SHP77 (cell line): ENCODE results near the gene CACNA2D3.
"Not testable (repeated sequence)": the region's sequence is repeated elsewhere in the genome, so short reads cannot be mapped to it uniquely, and the experiment has no call there.

Experiments
- DNase-seq, 2 experiments: peaks; one replicate each; lab custom pipeline; 2025; lab: John Stamatoyannopoulos, UW

CACNA2D3 gene

DNA sequence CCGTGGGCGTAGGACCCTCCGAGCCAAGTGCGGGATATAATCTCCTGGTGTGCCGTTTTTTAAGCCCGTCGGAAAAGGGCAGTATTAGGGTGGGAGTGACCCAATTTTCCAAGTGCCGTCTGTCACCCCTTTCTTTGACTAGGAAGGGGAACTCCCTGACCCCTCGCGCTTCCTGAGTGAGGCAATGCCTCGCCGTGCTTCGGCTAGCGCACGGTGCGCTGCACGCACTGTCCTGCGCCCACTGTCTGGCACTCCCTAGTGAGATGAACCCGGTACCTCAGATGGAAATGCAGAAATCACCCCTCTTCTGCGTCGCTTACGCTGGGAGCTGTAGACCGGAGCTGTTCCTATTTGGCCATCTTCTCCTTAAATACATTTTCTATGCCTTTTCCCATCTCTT, 342.2 kb downstream of the CACNA2D3 start:
- DNase-seq, result not testable (repeated sequence)

DNA sequence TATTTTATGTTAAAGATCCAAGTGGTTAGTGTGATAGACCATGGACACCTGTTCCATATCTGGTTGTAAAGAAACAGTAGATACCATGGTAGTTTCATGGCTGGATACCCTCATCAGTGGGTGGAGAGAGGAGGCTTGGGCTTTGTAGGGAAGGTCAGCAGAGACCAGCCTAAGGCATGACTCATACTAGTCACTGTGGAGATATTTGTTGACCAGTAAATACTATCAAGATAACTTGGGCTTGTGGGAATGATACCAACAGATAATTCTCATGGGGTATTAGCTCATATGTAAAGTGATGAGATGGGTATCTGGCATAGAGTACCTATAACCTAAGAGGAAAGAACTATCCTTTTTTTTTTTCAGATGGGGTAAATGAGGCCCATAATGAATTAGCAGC, 354.5 kb downstream of the CACNA2D3 start:
- DNase-seq, result no peak

DNA sequence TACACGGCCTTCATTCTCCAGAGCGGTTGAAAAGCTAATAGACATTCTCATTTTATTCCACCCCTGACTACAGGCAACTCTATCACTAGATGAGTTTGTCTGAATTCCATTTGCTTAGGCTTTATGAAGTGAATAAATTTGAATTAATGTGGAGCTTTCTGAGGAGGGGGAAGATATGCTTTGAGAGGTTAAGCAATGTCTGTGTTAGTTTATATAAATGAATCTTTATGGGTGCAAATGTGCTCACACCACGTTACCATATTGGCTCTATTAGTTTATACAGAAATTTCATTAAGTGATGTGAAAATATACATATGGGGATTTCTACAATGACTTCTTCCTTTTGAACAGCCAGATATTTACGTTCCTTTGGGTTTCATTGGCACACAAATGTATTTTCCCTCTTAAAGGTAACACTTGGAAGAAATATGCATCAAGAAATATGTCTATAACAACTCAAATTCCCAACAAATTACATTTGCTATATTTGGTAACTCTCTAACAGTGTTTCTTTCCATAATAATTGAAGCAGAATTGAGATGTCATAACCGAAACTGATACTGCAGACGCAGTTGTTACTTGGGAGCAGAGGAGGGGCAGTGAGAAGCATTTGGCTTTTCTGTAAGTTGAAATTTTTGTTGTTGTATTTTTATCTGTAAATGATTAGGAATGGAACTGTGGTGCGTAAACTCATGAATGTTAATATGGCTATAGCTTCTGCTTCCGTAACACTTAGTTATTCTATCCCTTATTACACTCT, 359.4 kb downstream of the CACNA2D3 start:
- no peak for DNase-seq

DNA sequence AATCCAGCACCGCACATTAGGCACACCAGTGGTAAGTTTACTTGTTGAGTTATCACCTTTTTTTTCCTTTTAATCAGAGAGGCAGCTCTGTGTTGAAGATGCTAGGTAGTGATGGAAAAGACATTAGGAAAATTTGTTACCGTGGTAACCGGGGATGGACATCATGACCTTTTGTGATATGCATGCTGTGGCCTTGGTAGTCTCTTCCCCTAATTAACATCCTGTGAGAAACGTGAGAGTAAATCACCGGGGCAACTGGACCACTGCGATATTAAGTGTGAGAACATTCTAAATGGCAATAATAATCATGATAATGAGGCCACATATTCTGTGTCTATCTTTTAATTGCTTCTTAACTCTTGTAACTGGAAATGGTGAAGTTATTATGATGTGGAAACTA, 362.0 kb downstream of the CACNA2D3 start:
- DNase-seq, result no peak

DNA sequence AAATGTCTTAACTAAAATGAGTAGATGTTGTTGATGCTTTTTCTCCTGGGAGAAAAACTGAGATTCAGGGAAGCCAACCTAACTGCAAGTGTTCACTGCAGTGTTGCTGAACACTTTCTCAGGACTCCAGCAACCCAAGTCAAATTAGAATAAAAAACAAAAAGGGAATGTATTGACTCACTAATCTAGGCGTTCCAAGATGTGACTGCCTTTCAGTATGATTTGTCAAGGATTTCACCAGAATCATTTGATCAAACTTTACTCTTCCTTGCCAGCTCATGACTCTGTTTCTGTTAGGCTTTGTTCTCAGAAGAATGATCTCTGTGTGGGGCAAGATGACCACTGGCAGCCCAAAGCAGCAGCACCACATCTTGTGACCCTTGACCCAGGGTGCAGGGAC, 364.0 kb downstream of the CACNA2D3 start:
- DNase-seq, result no peak

DNA sequence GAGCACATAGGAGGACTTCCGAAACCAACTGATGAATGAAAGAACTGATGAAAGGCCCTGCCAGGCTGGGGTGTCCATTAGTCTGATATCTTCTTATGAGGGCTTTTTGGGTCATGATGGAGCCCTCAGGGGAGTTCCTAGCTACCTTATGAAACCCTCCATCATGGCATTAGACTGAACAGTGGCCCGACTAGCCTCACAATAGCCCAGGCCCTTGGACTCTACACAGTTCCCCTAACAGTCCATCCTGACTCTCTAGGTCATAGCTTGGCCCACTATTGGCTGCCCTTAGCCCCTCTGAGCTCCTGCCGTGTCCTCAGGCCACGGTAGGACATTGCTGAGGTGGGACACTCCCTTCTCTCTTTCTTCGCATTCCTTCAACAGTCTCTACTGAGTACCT, 365.9 kb downstream of the CACNA2D3 start:
- DNase-seq, result no peak

DNA sequence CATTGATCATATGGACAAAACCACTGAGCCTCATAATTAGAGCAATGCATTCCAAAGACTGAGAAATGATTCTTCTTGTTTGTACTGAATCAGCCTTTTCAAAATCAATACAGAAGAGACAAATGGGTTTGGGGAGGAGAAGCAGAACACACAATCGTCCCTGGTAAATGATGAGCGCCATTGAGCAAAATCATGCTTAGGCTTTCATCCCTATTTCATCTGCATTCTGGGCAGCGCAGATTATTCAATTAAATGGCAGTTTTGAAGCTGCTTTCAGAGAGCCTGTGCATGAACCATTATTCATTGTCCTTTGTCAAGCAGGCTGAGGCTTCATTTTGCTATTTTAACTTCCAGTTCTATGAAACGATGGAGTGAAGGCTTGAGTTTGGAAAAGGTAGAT, 371.9 kb downstream of the CACNA2D3 start:
- DNase-seq, result no peak

DNA sequence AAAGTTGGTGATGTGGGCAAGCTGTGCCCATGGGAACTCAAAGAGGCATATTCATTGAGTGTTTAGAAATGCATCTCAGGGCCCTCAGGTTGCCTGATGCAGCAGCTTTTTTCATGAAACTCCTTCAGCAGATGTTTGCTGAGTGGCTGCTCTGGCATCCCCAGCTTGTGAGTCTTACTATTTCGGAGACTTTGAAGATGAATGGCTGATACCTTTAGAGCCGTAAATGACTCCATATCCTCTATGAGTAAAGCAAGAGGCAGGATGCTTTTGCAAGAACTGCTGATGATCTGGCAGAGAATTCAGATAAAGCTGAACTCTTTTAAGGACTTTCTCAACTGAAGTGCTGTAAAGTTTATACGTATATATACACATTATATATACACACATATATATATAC, 384.3 kb downstream of the CACNA2D3 start:
- no peak for DNase-seq

DNA sequence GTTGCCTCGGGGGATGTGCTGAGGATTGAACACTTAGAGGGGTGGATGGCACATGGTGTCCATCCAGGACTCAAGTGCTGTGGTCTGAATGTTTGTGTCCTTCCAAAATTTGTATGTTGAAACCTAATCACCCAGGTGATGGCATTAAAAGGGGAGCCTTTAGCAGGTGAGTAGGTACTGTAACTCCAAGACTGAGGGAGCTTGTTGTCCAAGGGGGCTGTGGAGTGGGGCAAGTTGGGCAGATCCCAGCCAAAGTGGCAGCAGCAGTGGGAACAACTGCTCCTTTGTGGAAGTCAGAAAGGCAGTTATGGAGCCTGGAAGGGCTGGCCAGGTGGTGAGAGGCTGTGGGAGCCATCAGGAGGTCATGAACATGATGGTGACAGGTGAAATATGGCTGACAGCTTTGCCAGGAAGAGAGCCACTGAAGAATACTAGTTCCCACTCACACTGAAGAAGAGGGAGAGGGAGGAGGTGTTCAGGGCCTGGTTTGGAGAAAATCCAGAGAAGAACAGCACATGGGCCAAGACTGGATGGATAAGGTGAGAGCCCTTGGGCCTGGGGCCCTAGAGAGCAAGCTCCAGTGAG, 385.6 kb downstream of the CACNA2D3 start:
- no peak for DNase-seq

DNA sequence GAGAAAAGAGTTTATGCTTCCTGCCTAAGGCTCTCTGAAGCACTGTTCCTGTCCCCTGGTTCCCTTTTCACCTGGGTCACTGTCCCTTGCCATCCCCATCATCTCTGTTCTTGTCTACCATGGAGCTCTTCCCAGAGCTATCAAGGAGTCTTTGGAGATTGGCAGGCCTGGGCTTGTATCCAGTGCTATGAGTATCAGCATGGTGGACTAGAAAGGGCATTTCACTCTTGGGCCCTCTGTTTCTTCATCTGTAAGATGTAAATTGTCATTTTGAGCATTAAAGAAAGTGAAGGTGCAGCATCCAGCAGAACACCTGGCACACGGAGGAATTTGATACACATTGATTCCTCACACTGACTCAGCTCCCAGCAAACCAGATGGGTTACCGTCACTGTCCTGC, 388.2 kb downstream of the CACNA2D3 start:
- no peak for DNase-seq

DNA sequence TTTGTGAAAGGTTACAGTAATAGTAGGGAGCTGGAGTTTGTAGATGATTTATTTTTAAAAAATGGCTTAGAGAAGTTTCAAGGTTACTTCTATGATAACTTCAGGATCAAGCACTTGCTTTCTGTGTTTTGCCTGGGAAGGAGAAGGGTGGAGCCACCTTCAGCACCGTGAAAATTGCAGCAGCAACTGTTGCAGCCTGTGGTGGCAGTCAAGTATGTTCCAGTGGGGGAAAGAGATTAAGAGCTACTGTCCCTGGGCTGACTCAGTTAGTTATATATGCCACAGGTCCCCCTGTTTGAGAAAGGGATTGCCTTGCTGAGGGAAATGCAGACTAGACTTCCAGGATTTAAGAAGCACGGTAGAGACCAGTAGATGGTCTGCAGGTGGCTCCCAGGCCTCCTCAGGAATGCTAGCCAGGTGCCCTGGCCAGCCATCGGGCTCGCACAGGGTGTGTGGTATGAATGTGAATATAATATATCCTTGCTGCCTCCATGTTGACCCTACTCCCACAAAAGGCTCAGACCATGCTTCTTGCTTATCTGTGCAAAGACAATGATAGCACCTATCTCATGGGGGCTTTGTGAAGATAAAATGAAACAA, 389.5 kb downstream of the CACNA2D3 start:
- no peak for DNase-seq

DNA sequence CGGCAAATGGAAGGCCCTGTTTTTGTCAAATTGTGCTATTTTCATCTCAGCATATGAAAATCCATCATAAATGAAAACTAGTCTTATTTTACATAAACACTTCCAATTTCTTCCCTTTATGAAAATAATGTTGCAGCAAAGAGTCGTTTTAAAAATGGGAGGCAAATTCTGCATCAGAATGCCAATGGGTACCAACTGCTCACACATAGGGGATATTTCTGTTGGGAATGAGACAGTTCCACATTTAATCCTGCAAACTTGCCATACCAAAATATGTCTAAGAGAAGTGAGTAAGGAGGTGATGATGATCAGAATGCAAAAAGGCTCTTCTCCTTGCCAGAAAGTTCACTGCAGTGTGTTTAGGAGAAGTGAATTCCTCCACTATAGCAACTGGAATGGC, 391.7 kb downstream of the CACNA2D3 start:
- DNase-seq, result no peak

DNA sequence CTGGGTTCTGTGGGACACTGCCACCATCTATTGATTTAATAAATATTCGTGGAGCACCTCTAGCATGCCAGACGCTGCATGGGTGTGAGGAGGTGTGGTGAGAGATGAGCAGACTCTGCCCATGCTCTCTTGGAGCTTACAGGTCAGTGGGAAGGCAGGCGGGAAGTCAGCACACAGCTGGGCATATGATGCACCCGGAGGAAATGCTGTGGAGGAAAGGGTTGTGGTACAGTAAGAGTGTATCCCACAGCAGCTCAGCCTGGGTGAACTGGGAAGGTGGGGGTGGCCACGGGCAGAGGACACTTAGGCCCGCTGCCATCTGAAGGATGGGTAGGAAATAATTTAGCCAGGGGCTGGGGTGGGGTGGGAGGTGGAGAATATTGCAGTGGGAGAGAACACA, 392.1 kb downstream of the CACNA2D3 start:
- no peak for DNase-seq

DNA sequence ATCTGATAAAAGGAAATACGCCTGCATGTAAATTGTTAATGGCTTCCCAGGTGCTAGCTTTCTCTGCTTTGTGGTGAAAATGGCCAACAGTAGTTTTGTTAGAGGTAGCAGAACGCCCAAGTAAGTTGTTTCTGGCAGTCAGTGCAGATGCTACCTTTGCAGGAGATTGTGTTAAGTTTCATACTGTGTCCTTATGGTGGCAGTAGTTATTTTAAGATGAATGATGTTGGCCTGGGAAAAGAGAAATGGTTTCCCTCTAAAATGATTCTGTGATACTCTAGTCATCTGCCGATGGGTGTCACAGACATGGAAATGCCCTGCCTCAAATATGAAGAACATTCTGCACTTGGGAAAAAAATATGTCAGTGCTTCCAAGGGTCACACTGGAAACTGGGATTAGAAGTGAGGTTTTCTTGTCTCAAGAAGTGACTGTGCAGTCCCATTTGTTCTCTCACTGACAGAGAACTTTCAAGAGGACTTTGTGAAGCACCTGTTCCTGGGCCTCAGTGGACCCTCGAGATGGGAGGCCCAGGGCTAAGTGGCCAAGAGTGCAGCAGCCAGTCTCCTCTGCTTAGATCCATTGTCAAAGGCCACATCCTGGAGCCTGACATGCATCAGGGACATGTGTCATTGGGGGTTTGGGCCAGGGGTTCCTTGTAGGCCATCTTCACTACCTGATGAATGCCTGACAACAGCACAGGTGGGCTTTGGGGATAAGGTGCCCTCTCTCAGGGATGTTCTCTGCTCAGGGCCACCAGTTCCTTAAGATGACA, 393.3 kb downstream of the CACNA2D3 start:
- no peak for DNase-seq

DNA sequence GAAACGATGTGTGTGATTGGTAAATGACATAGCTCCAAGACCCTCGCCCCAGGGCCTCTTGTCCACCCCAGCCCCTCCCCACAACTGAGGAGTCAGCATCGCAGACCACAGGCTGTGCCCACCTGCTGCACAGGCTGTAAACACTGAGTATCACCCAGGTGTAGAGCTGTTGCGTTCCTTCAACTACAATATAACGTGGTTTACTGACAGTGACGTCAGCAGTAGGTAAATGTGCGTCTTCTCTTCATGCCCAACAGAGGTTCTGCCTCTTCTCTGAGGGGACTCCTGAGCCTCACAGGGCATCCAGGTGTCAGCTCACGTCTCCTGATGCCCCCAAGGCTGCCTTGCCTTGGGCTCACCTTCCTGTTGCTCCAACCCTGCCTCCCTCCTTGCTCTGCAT, 395.1 kb downstream of the CACNA2D3 start:
- DNase-seq, result no peak

DNA sequence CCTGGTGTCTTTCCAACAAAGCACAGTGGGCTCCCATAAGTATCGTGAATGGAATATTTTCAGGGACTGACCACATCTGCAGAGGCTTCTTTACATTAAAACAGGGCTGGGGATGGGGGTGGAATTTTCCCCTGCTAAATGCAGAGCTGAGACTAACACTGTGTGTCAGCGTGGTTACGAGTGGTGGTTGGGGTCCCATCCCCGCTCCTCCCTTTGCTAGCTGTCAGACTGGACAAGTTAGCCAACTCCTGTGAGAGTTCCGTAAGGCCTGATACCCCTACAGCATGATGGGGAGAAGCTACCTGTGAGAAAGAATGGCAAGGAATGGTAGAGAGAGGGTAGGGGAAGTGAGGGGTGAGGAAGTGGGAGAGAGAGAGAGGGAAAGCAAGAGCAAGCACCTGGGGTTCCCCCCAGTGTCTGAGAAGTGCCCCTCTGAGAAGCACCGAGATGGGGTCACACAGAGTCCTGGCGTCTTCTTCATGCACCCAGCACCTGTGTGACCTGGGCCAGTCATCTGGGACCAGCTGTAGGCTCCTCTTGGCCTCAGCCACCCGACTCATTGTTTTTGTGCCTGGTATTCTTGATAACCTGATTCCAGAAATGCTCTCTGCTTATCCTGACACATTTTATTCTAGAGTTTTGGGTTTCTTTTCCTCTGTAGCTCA, 395.8 kb downstream of the CACNA2D3 start:
- no peak for DNase-seq

DNA sequence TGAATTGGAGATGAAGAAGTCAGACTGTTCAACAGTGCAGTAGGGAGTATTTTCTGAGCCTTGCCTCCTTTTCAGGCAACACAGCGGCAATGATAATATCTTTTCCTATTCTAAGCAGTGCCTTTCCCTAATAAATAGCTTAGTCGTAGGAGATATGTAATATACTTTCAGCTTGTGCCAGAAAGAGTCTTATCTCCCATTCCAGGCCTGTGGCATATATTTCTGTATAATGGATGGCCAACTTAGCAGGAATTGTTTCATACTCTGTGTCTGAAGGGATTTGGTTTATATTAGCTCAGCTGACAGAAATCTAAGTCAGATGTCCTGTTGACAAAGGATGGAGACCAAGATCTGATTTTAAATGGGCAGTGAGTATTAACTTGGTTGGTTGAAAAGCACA, 397.1 kb downstream of the CACNA2D3 start:
- DNase-seq, result no peak

DNA sequence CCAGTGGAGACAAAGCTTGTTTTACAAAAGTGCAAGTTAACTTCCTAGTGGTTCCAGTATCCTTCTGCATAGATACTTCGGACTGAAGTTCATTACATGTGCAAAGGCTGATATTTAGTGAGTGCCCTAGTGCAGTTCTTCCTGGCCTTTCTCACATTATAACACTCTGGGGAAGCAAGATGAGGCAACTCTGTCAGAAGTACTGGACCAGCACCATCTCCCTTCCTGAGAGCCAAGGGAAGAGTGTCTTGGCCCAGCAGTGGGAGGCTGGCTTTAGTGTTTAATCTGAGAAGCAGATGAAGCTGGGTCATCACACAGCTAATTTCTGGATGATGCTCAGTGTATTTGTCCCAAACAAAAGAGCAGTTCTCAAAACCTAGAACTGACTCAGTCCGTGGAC, 397.7 kb downstream of the CACNA2D3 start:
- no peak for DNase-seq

DNA sequence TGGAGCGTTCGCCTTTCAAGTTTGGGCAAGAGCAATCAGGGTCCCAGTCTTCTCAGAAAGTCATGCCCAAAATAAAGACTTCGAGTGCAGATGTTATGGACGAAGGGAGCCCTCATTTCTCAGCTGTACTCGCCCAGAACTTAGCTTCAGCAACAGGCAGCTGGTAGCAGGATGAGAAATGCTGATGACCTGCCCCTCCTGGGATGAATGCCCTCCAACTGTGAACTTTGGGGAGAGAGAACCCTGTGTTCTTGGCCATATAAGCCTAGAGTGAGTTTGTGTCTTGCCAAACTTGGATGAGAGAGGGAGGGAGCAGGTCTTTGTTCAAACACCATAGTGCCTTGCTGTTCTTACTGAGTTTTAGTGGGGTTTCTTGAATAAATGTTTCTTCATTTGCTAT, 405.2 kb downstream of the CACNA2D3 start:
- no peak for DNase-seq

DNA sequence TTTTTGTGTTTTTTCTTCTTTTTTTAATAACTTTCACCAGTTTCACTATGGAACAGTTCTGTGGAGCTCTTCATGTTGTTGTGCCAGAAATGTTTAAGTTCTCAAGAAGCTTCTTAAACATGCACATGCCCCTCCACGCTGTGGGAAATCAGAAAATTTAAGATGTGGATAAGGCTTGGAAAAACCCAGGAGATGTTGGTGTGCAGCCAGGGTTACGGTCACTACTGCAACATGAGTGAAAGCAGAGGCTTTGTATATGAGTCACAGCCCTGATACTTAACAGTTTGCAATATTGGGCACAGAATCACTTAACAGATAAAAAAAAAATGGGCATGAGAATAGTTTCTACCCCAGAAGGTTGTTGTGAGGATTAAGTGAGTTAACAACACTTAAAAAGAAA, 405.6 kb downstream of the CACNA2D3 start:
- DNase-seq, result no peak

DNA sequence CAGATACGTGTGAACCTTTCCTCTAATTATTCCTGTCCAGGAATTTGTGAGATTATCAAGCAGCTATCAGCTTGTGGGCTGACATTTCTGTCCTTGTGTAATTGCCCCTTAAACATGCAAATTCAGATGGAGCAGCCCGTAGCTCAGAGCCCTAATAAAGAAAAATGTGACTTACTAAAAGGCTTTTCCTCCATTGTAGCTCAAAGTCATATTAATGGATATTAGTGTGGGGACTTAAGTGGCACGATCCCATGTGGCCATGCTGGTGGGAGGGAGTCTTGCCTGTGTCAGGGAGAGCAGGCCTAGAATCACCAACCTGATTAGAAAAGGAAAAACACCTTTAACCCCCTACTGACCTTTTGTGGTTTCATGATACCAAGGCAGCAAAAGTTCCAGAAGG, 406.3 kb downstream of the CACNA2D3 start:
- DNase-seq, result no peak

DNA sequence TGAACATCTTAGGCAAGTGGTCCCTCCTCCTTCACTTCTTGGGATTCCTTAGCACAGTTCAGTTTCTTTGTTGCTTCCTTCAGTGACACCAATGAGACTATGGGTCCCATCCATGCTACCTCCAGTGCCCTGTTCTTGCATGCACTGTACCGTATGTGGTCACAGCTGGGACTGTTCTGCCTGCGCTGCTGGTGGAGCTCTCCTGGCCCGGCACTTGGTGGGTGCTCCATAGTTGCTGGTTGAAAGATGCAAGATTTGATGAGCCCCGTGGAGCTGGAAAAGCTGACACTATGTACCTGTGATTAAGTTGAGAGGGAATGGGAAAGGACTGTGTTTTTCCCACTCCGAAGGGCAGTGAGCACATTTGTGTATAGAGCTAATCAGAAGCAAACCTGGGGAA, 407.7 kb downstream of the CACNA2D3 start:
- DNase-seq, result no peak
